Activated T-cell treated with anti-CD3 and anti-CD28 coated beads for 1 hour (primary cell): Measurements from ENCODE around the gene SPRY2.
"Not testable (repeated sequence)": the region's sequence is repeated elsewhere in the genome, so short reads cannot be mapped to it uniquely, and the experiment has no call there.

Experiments
- DNase-seq: peaks from one replicate; pipeline ENCODE4 v3.0.0-alpha.2; 2020; ENCODE audit warnings: low read depth

Gene SPRY2

GRCh38 chr13:80341101-80341755, at the start of gene SPRY2:
Gene SPRY2 (minus strand): TSS chr13:80341126. CDS start chr13:80337705, 3,421 bp downstream.
- DNase-seq, result no peak

- DNase-seq, result no peak
Measured at GRCh38 chr13:80390338-80390737, 49.4 kb upstream of the SPRY2 start.

GRCh38 chr13:80389073-80390038, 48.4 kb upstream of the SPRY2 start:
- DNase-seq, result no peak

GRCh38 chr13:80388506-80388905, 47.6 kb upstream of the SPRY2 start:
- no peak for DNase-seq

GRCh38 chr13:80386592-80386991, 45.7 kb upstream of the SPRY2 start:
- DNase-seq, result no peak

- DNase-seq, result no peak
Measured at GRCh38 chr13:80386002-80386401, 45.1 kb upstream of the SPRY2 start.

- no peak for DNase-seq
Measured at GRCh38 chr13:80382576-80382975, 41.6 kb upstream of the SPRY2 start.

GRCh38 chr13:80379245-80379644, 38.3 kb upstream of the SPRY2 start:
- DNase-seq, result no peak

GRCh38 chr13:80376554-80376953, 35.6 kb upstream of the SPRY2 start:
- DNase-seq, result no peak

- DNase-seq, result no peak
Measured at GRCh38 chr13:80374901-80375300, 34.0 kb upstream of the SPRY2 start.

GRCh38 chr13:80374444-80374843, 33.5 kb upstream of the SPRY2 start:
- no peak for DNase-seq

- DNase-seq, result no peak
Measured at GRCh38 chr13:80371840-80372509, 31.0 kb upstream of the SPRY2 start.

- no peak for DNase-seq
Measured at GRCh38 chr13:80367473-80367872, 26.5 kb upstream of the SPRY2 start.

- no peak for DNase-seq
Measured at GRCh38 chr13:80363890-80364503, 23.1 kb upstream of the SPRY2 start.

GRCh38 chr13:80362481-80362880, 21.6 kb upstream of the SPRY2 start:
- no peak for DNase-seq

- DNase-seq, result no peak
Measured at GRCh38 chr13:80361883-80362327, 21.0 kb upstream of the SPRY2 start.

- DNase-seq, result no peak
Measured at GRCh38 chr13:80361298-80361697, 20.4 kb upstream of the SPRY2 start.

GRCh38 chr13:80360453-80360800, 19.5 kb upstream of the SPRY2 start:
- no peak for DNase-seq

GRCh38 chr13:80359778-80360452, 19.0 kb upstream of the SPRY2 start:
- DNase-seq, result no peak

- no peak for DNase-seq
Measured at GRCh38 chr13:80359414-80359777, 18.5 kb upstream of the SPRY2 start.

GRCh38 chr13:80355496-80356094, 14.7 kb upstream of the SPRY2 start:
- DNase-seq, result not testable (repeated sequence)
